PC-3 (cell line): Measurements from ENCODE around the gene ILF3. TPM values are rescaled to one million over a fixed set of nuclear protein-coding genes. Genes with fewer than 3 reads are reported as not detected.

Source experiments
- ATAC-seq: fragments of 200-7000 bp; cut with Tn5 transposase; 2 replicates; pipeline ENCODE4 v1.9.1; 2020; ENCODE audit warnings: mild to moderate bottlenecking, moderate library complexity
- BruUV-seq: library from RNA; stranded (reverse); fragments of 400-500 nt; replicated peaks from 2 replicates; lab custom pipeline; 2021; lab: Mats Ljungman, UMichigan
- CTCF ChIA-PET: fragments of 300-600 bp; sonication (Branson Sonifier 250); formaldehyde crosslinking; loops from one replicate; lab custom pipeline; 2022; ENCODE audit warnings: antibody characterized with exemption; lab: Charles Lee
- POLR2A ChIA-PET: fragments of 300-600 bp; sonication (Branson Sonifier 250); formaldehyde crosslinking; loops from one replicate; lab custom pipeline; 2022; ENCODE audit warnings: antibody characterized with exemption; ENCODE audit not compliant: unreplicated experiment; lab: Charles Lee
- DNase-seq: peaks from one replicate; pipeline ENCODE4 v3.0.0-alpha.2; 2015
- H2AFZ ChIP-seq: fragments of 300-600 bp; sonication (generic); 2 replicates; pipeline ENCODE4 v1.6.0; 2016; ENCODE audit warnings: antibody characterized with exemption, low read length
- H3F3A ChIP-seq: fragments of 300-600 bp; sonication (generic); one replicate; pipeline ENCODE4 v1.6.0; 2017; ENCODE audit warnings: antibody characterized with exemption, low read length, control low read depth, mild to moderate bottlenecking; ENCODE audit not compliant: unreplicated experiment
- H3K27ac ChIP-seq: fragments of 300-600 bp; sonication (generic); 2 replicates; pipeline ENCODE4 v1.5.1; 2016; ENCODE audit warnings: mild to moderate bottlenecking, low read length
- H3K27me3 ChIP-seq: fragments of 300-600 bp; sonication (generic); 2 replicates; pipeline ENCODE4 v1.6.1; 2016; ENCODE audit warnings: low read length, mixed read lengths
- H3K36me3 ChIP-seq: fragments of 300-600 bp; sonication (generic); 2 replicates; pipeline ENCODE4 v1.6.1; 2016; ENCODE audit warnings: low read depth, mixed run types, low read length, mixed read lengths
- H3K4me1 ChIP-seq: fragments of 300-600 bp; sonication (generic); 2 replicates; pipeline ENCODE4 v1.5.1; 2016; ENCODE audit warnings: low read length; ENCODE audit not compliant: insufficient read depth
- H3K4me2 ChIP-seq: fragments of 300-600 bp; sonication (generic); 2 replicates; pipeline ENCODE4 v1.6.0; 2016; ENCODE audit warnings: low read length
- H3K4me3 ChIP-seq: fragments of 300-600 bp; sonication (generic); 2 replicates; pipeline ENCODE4 v1.5.1; 2016; ENCODE audit warnings: mild to moderate bottlenecking, low read length, mixed read lengths
- H3K79me2 ChIP-seq: fragments of 300-600 bp; sonication (generic); 2 replicates; pipeline ENCODE4 v1.6.1; 2017; ENCODE audit warnings: low read length, mixed read lengths
- H3K9ac ChIP-seq: fragments of 300-600 bp; sonication (generic); 2 replicates; pipeline ENCODE4 v1.6.0; 2016; ENCODE audit warnings: mild to moderate bottlenecking, low read length
- H3K9me2 ChIP-seq: fragments of 300-600 bp; sonication (generic); replicated peaks from 2 replicates; pipeline ENCODE4 v1.6.1; 2016; ENCODE audit warnings: mixed run types, low read length, mixed read lengths
- H3K9me3 ChIP-seq: fragments of 300-600 bp; sonication (generic); 2 replicates; pipeline ENCODE4 v1.6.1; 2016; ENCODE audit warnings: low read length, mixed read lengths
- H4K20me1 ChIP-seq: fragments of 300-600 bp; sonication (generic); 2 replicates; pipeline ENCODE4 v1.6.1; 2016; ENCODE audit warnings: low read length, mixed read lengths
- EZH2 ChIP-seq: fragments of 300-600 bp; sonication (generic); IDR thresholded peaks from one replicate; pipeline ENCODE4 v1.6.1; 2017; ENCODE audit warnings: antibody characterized with exemption, mild to moderate bottlenecking, low read length; ENCODE audit not compliant: unreplicated experiment
- EZH2phosphoT487 ChIP-seq: fragments of 300-600 bp; sonication (generic); IDR thresholded peaks from 2 replicates; pipeline ENCODE4 v1.6.1; 2018; ENCODE audit warnings: mild to moderate bottlenecking, antibody characterized with exemption, low read length, borderline replicate concordance
- intact Hi-C: fragments of 100-400 bp; cut with micrococcal nuclease; formaldehyde crosslinking; loops from 2 replicates; pipeline ENCODE4 v1.9.0; 2023
- total RNA-seq: library from RNA; depleted of rRNA; stranded (reverse); fragments of >200 nt; gene quantifications from 2 replicates; pipeline ENCODE4 v1.2.3, GENCODE V29; 2014
- TF ChIP-seq, protein P1 (sequence below): fragments of 300-600 bp; sonication (generic); conservative IDR thresholded peaks from 2 replicates; pipeline ENCODE4 v1.5.1; 2017; ENCODE audit warnings: antibody characterized with exemption, low read depth, mild to moderate bottlenecking, low read length

The ILF3 gene
- total RNA-seq, 1 experiment from 2014 or later: 322 TPM

DNA sequence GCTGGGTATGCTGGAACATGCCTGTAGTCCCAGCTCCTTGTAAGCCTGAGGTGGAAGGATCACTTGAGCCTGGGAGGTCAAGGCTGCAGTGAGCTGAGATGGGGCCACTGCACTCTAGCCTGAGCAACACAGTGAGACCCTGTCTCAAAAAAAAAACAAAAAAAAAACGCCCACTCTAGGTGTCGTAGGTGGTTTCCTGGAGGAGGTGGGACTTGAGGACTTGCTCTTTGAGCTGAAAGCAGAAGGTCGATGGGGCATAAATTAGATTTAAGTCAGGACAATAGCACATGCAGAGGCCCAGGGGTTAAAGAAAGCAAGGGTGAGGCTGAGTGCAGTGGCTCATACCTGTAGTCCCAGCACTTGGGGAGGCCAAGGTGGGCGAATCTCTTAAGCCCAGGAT is 12.9 kb upstream of the ILF3 start:
- no peak for TF ChIP-seq EZH2
- TF ChIP-seq, protein P1, sequence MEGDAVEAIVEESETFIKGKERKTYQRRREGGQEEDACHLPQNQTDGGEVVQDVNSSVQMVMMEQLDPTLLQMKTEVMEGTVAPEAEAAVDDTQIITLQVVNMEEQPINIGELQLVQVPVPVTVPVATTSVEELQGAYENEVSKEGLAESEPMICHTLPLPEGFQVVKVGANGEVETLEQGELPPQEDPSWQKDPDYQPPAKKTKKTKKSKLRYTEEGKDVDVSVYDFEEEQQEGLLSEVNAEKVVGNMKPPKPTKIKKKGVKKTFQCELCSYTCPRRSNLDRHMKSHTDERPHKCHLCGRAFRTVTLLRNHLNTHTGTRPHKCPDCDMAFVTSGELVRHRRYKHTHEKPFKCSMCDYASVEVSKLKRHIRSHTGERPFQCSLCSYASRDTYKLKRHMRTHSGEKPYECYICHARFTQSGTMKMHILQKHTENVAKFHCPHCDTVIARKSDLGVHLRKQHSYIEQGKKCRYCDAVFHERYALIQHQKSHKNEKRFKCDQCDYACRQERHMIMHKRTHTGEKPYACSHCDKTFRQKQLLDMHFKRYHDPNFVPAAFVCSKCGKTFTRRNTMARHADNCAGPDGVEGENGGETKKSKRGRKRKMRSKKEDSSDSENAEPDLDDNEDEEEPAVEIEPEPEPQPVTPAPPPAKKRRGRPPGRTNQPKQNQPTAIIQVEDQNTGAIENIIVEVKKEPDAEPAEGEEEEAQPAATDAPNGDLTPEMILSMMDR: no peak
- no peak for TF ChIP-seq EZH2phosphoT487
- BruUV-seq: no TSS peak
- CTCF ChIA-PET: interaction anchor here (0.6 to 0.7 kb wide), 2 partner anchors 16 to 60 kb away, joined by 3 to 12 read pairs; no protein-coding TSS in a partner anchor

DNA sequence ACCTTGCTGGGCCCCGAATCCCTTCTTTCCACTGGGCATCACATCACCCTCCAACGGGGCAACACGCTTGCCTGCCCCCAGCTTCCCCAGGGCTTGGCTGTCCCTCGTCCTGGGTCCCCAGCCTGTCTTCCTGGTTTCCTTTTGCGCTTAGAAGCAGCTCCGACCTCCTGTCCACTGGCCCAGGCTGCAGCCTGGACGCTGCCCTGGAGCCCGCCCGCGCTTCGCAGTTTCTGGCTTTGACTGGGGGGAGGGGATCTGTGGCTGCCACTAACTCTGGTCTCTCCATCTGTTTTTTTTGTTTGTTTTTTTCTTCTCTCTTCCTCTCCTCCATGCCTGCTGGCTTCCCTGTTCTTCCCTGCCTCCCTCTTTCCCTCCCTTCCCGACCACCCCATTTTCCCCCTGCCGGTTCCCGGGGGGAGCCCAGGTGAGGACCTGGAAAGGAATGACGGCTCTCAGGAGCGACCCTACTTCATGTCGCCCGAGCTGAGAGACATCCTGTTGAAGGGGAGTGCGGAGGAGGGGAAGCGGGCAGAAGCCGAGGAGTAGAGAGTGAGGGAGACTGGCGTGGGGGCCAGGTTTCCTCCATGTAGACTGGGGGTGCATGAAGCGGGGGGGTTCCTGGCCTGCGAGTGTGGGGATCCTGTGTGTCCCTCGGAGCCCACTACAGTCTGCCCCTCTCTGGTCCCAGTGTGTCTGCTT is 11.5 kb upstream of the ILF3 start:
- BruUV-seq: no TSS peak

More for the DNA sequence above, 12.9 kb upstream of the ILF3 start:
- intact Hi-C loops: loop anchor here (10.0 kb wide), 1 partner anchor 166 kb away; no protein-coding TSS in a partner anchor
- Histone ChIP-seq H3K9ac (no peak overlapping the region), H3K27me3 (no peaks in the 10 kb centered on the region), H3K9me2 (no peaks in the 10 kb centered on the region), H3K79me2 (no peaks in the 10 kb centered on the region), H3K9me3 (no peaks in the 10 kb centered on the region), H3K4me1 (no peaks in the 10 kb centered on the region), H3K36me3 (peaks cover 25% of the 10 kb centered on the region), H3K27ac (no peak overlapping the region), H3K4me3 (no peak overlapping the region), H2AFZ (no peak overlapping the region), H3F3A (no peaks in the 10 kb centered on the region), H3K4me2 (no peak overlapping the region), H4K20me1 (no peaks in the 10 kb centered on the region)
- ATAC-seq (no peak), DNase-seq (no peak)
- POLR2A ChIA-PET: no interaction called here

More for the DNA sequence above, 11.5 kb upstream of the ILF3 start:
- DNase-seq (no peak), ATAC-seq (no peak)
- H3K79me2 ChIP-seq: no peaks in the 10 kb centered on the region
- no peak overlapping the region for H3K4me2 ChIP-seq
- no peaks in the 10 kb centered on the region for H3K27me3 ChIP-seq
- no peak overlapping the region for H2AFZ ChIP-seq
- TF ChIP-seq, protein P1: no peak
- no peak for TF ChIP-seq EZH2phosphoT487
- TF ChIP-seq EZH2: no peak
- no peak overlapping the region for H3K27ac ChIP-seq
- no peaks in the 10 kb centered on the region for H3K9me2 ChIP-seq
- H3K9me3 ChIP-seq: no peaks in the 10 kb centered on the region
- H3K4me3 ChIP-seq: no peak overlapping the region
- H3K4me1 ChIP-seq: no peaks in the 10 kb centered on the region
- H3K36me3 ChIP-seq: peaks cover 16% of the 10 kb centered on the region; the same call in 1 of the 2 replicates
- intact Hi-C loops: loop anchor here (10.0 kb wide), 1 partner anchor 168 kb away; no protein-coding TSS in a partner anchor
- no peak overlapping the region for H3K9ac ChIP-seq
- H3F3A ChIP-seq: no peaks in the 10 kb centered on the region
- ChIA-PET POLR2A (no interaction called here), CTCF (no interaction called here)
- H4K20me1 ChIP-seq: no peaks in the 10 kb centered on the region
